Suprapubic skin (tissue), 3 donors: Measurements from ENCODE around the gene HOXA6.

ENCODE experiments used
- CTCF ChIP-seq, 2 donors: fragments of 200-600 bp in 1 of 2; fragments of 450-650 bp in 1 of 2; sonication (generic) in 1 of 2; IDR thresholded peaks; one replicate each; pipeline ENCODE4 v1.5.1; 2016 to 2019; ENCODE audit warnings: antibody characterized with exemption in 2 of 2, mild to moderate bottlenecking in 1 of 2, moderate library complexity in 1 of 2
- POLR2AphosphoS5 ChIP-seq, 3 donors: sonication (generic); formaldehyde crosslinking; IDR thresholded peaks; one replicate each; pipeline ENCODE4 v1.6.1; 2017; ENCODE audit warnings: antibody characterized with exemption in 3 of 3

GRCh38 chr7:27181795-27182275 lies 34.3 kb upstream of the HOXA6 start:
- TF ChIP-seq CTCF (IDR thresholded peaks at IDR 0.05) (no peak), POLR2AphosphoS5 (IDR thresholded peaks at IDR 0.05) (no peak)
